Hepatocyte (in vitro differentiated cells): ENCODE data around the gene LRMDA. TPM values are rescaled to one million over a fixed set of nuclear protein-coding genes. Genes with fewer than 3 reads are reported as not detected.

Experiments
- DNase-seq: peaks from one replicate; pipeline ENCODE4 v3.0.0-alpha.2; 2016; ENCODE audit warnings: low spot score
- H2AFZ ChIP-seq: fragments of 200-600 bp; sonication (generic); 2 replicates; pipeline ENCODE4 v1.6.0; 2016; ENCODE audit warnings: antibody characterized with exemption, mild to moderate bottlenecking
- H3K27ac ChIP-seq: fragments of 200-600 bp; sonication (generic); 2 replicates; pipeline ENCODE4 v1.5.1; 2016; ENCODE audit warnings: mild to moderate bottlenecking
- H3K27me3 ChIP-seq: fragments of 200-600 bp; sonication (generic); 2 replicates; pipeline ENCODE4 v1.6.1; 2016
- H3K36me3 ChIP-seq: fragments of 200-600 bp; sonication (generic); replicated peaks from 2 replicates; pipeline ENCODE4 v1.5.1; 2016; ENCODE audit warnings: low read depth; ENCODE audit not compliant: insufficient read depth
- H3K4me1 ChIP-seq: fragments of 200-600 bp; sonication (generic); 2 replicates; pipeline ENCODE4 v1.5.1; 2016; ENCODE audit warnings: mild to moderate bottlenecking, moderate library complexity; ENCODE audit not compliant: insufficient read depth
- H3K4me2 ChIP-seq: fragments of 200-600 bp; sonication (generic); 2 replicates; pipeline ENCODE4 v1.6.0; 2016
- H3K4me3 ChIP-seq: fragments of 200-600 bp; sonication (generic); 2 replicates; pipeline ENCODE4 v1.5.1; 2016; ENCODE audit warnings: mild to moderate bottlenecking
- H3K79me2 ChIP-seq: fragments of 200-600 bp; sonication (generic); 2 replicates; pipeline ENCODE4 v1.6.0; 2017; ENCODE audit warnings: mild to moderate bottlenecking
- H3K9me2 ChIP-seq: fragments of 200-600 bp; sonication (generic); replicated peaks from 2 replicates; pipeline ENCODE4 v1.6.0; 2017; ENCODE audit warnings: mild to moderate bottlenecking; ENCODE audit not compliant: insufficient read depth
- H3K9me3 ChIP-seq: fragments of 200-600 bp; sonication (generic); 2 replicates; pipeline ENCODE4 v1.5.1; 2016; ENCODE audit warnings: low read depth, mild to moderate bottlenecking
- H4K20me1 ChIP-seq: fragments of 200-600 bp; sonication (generic); 2 replicates; pipeline ENCODE4 v1.6.0; 2016; ENCODE audit warnings: mild to moderate bottlenecking; ENCODE audit not compliant: insufficient read depth, poor library complexity, severe bottlenecking
- CTCF ChIP-seq: fragments of 200-600 bp; sonication (generic); IDR thresholded peaks from 2 replicates; pipeline ENCODE4 v1.5.1; 2016; ENCODE audit warnings: antibody characterized with exemption, mild to moderate bottlenecking; ENCODE audit not compliant: poor library complexity
- EZH2 ChIP-seq: fragments of 200-600 bp; sonication (generic); IDR thresholded peaks from 2 replicates; pipeline ENCODE4 v1.6.1; 2016; ENCODE audit warnings: antibody characterized with exemption, mild to moderate bottlenecking, borderline replicate concordance
- EZH2phosphoT487 ChIP-seq: fragments of 200-600 bp; sonication (generic); IDR thresholded peaks from one replicate; pipeline ENCODE4 v1.6.1; 2018; ENCODE audit warnings: antibody characterized with exemption, mild to moderate bottlenecking, low read depth, moderate library complexity; ENCODE audit not compliant: unreplicated experiment, severe bottlenecking
- WGBS: methylation state at CpG from one replicate; pipeline ENCODE4 v1.1.6; 2016; ENCODE audit warnings: low lambda C conversion rate; ENCODE audit errors: missing lambda C conversion rate; 5-methylcytosine and 5-hydroxymethylcytosine counted together
- polyA plus RNA-seq: library from polyadenylated mRNA; unstranded; fragments of >200 nt; fragmentation: Nextera tagmentation; extraction: Ambion mirVana; gene quantifications from 2 replicates; pipeline ENCODE4 v1.2.1, GENCODE V29; 2016
- total RNA-seq: library from RNA; depleted of rRNA; stranded (reverse); fragments of >200 nt; gene quantifications from 2 replicates; pipeline ENCODE4 v1.2.3, GENCODE V29; 2014

LRMDA gene
- total and polyA plus RNA-seq, 2 experiments from 2014 or later = 5.6 to 15.7 TPM

DNA sequence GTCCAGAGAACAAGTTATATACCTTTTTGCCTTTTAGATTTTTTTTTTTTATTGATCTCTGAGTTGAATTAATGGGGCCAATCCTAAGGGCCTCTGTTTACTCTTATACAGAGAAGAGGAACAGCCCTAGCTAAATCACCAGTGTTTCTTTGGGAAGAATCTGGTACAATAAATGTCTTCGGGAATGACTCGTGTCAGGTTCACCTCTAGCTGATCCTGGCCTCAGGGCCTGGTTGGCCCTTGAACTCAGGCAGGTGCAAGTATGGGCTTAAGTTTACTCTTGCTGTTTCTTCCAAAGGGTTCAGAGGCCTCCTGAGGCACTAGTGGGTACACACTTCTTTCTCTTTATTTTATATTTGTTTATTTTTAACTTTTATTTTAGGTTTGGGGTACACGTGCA, 71.0 kb downstream of the LRMDA start:
- no peak overlapping the region for H2AFZ ChIP-seq
- no peak overlapping the region for H3K4me3 ChIP-seq
- no peaks in the 10 kb centered on the region for H3K79me2 ChIP-seq
- H3K4me1 ChIP-seq = peaks cover 10% of the 10 kb centered on the region
- no peaks in the 10 kb centered on the region for H4K20me1 ChIP-seq
- 55% methylated on average over 3 of the region's 3 CpGs for WGBS
- TF ChIP-seq EZH2phosphoT487 (no peak), EZH2 (no peak), CTCF (no peak)
- H3K9me3 ChIP-seq = no peaks in the 10 kb centered on the region
- no peaks in the 10 kb centered on the region for H3K36me3 ChIP-seq
- no peak overlapping the region for H3K27ac ChIP-seq
- H3K9me2 ChIP-seq = no peaks in the 10 kb centered on the region
- no peak for DNase-seq
- no peaks in the 10 kb centered on the region for H3K27me3 ChIP-seq
- H3K4me2 ChIP-seq = no peak overlapping the region

GRCh38 chr10:75502838-75503237, 71.4 kb downstream of the LRMDA start:
- Histone ChIP-seq H3K4me2 (no peak overlapping the region), H3K4me1 (peaks cover 15% of the 10 kb centered on the region), H3K27ac (no peak overlapping the region), H3K36me3 (no peaks in the 10 kb centered on the region), H4K20me1 (no peaks in the 10 kb centered on the region), H3K9me3 (no peaks in the 10 kb centered on the region), H3K4me3 (no peak overlapping the region), H3K9me2 (no peaks in the 10 kb centered on the region), H3K27me3 (no peaks in the 10 kb centered on the region), H3K79me2 (no peaks in the 10 kb centered on the region), H2AFZ (no peak overlapping the region)
- no peak for DNase-seq
- TF ChIP-seq EZH2 = no peak
- TF ChIP-seq CTCF = no peak

- Histone ChIP-seq H2AFZ (no peak overlapping the region), H3K4me2 (no peak overlapping the region), H3K36me3 (no peaks in the 10 kb centered on the region), H3K4me1 (peaks cover 25% of the 10 kb centered on the region), H3K9me2 (no peaks in the 10 kb centered on the region), H4K20me1 (no peaks in the 10 kb centered on the region), H3K27ac (no peak overlapping the region), H3K9me3 (no peaks in the 10 kb centered on the region), H3K4me3 (no peak overlapping the region), H3K79me2 (no peaks in the 10 kb centered on the region), H3K27me3 (no peaks in the 10 kb centered on the region)
- WGBS = 93% methylated on average over 1 of the region's 1 CpG
- TF ChIP-seq EZH2phosphoT487 (no peak), CTCF (no peak), EZH2 (no peak)
- DNase-seq = no peak
Measured at GRCh38 chr10:75505293-75505692, 73.9 kb downstream of the LRMDA start.

DNA sequence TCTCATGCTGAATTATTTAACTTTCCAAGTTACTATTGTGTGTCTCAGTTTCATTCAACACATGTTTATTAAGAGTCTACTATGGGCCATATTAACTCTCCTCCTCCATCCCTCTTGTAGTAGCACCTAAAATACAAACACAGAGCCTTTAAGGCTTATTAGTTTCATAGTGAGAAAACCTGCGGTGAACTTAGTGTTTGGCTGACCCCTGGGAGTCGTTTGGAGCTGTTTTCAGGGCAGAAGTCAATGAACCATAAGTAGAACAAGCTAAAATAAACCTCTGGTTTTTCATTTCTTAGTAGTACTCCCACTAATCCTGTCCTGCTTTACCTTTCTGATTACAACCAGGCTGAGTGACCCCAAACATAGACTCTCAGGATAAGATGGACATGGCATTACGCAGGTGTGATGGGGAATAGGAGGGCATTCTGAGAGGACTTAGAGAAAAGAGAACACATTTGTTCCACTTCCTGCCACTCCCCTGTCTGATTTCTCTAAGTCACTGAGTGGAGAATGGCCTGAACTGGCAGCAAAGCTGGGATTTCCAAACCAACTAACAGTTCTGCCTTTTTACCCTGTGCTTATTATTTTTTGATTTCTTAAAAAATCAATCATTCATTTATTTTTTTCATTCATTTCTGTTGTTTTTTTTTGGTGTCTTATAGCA, 74.5 kb downstream of the LRMDA start:
- H3K4me1 ChIP-seq = peaks cover 25% of the 10 kb centered on the region
- H3K27ac ChIP-seq = no peak overlapping the region
- H3K9me2 ChIP-seq = no peaks in the 10 kb centered on the region
- H4K20me1 ChIP-seq = no peaks in the 10 kb centered on the region
- no peak overlapping the region for H3K4me3 ChIP-seq
- no peak overlapping the region for H3K4me2 ChIP-seq
- no peak overlapping the region for H2AFZ ChIP-seq
- H3K36me3 ChIP-seq = no peaks in the 10 kb centered on the region
- DNase-seq = no peak
- 72% methylated on average over 3 of the region's 3 CpGs for WGBS
- no peaks in the 10 kb centered on the region for H3K27me3 ChIP-seq
- H3K79me2 ChIP-seq = no peaks in the 10 kb centered on the region
- TF ChIP-seq CTCF (no peak), EZH2 (no peak), EZH2phosphoT487 (no peak)
- no peaks in the 10 kb centered on the region for H3K9me3 ChIP-seq
